GM08714 (cell line): ENCODE measurements around the gene KCTD3.

Experiments
- H3K4me3 ChIP-seq: fragments of 200-500 bp; sonication (Bioruptor generic); 2 replicates; pipeline ENCODE4 v1.5.1; 2014; ENCODE audit warnings: mild to moderate bottlenecking, low read length, inconsistent platforms
- ZNF274 ChIP-seq: IDR thresholded peaks from 2 replicates; pipeline ENCODE4 v1.6.1; 2012; ENCODE audit warnings: mild to moderate bottlenecking, low read depth, low read length

Gene KCTD3

GRCh38 chr1:215606564-215607168 lies 39.6 kb downstream of the KCTD3 start:
- H3K4me3 ChIP-seq, result no peak overlapping the region

GRCh38 chr1:215607412-215607811 lies 40.3 kb downstream of the KCTD3 start:
- no peak overlapping the region for H3K4me3 ChIP-seq
- no peak for TF ChIP-seq ZNF274

More at GRCh38 chr1:215606564-215607168, 39.6 kb downstream of the KCTD3 start:
- TF ChIP-seq ZNF274, result no peak

GRCh38 chr1:215608646-215609045 lies 41.5 kb downstream of the KCTD3 start:
- no peak overlapping the region for H3K4me3 ChIP-seq
- no peak for TF ChIP-seq ZNF274

DNA sequence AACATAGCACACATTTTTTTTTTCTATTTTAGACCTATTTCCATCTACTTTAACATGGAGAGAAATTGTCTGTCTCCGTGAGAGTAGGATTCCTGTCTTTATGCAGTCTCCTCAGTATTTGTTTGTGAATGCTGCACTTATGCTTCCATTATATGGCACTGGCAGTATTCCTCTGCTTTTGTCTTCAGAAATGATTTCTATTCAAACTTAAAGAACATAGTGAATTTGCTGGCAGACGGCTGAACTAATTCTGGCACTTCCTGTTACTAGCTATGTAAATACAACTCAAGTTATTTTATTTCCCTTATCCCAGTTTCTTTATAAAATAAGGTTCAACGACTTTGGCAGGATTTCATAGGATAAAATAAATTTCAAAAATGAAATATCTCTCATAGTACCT lies 45.3 kb downstream of the KCTD3 start:
- H3K4me3 ChIP-seq, result no peak overlapping the region
- no peak for TF ChIP-seq ZNF274

DNA sequence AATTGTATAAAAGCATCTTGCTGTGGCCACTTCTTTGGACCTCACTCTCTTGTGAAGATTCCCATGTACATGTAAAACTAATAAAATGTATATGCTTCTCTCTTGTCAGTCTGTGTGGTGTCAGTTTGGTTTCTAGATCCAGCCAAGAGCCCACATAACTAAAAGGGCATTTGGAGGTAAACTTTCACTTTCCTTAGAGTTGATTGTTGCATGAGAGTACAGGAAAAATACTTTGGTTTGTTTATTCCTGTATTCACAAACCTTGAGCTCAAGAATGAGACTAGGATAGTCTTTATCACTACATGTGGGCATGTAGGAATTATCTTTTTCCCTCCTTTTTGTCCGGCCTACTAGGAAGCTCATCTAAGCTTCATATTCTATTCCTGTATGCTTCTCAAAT lies 50.9 kb downstream of the KCTD3 start:
- no peak for TF ChIP-seq ZNF274
- no peak overlapping the region for H3K4me3 ChIP-seq

GRCh38 chr1:215623162-215623561 lies 56.1 kb downstream of the KCTD3 start:
- H3K4me3 ChIP-seq, result no peak overlapping the region
- TF ChIP-seq ZNF274, result no peak

- H3K4me3 ChIP-seq, result no peak overlapping the region
These were observed 58.8 kb downstream of the KCTD3 start for GRCh38 chr1:215625949-215626348.

DNA sequence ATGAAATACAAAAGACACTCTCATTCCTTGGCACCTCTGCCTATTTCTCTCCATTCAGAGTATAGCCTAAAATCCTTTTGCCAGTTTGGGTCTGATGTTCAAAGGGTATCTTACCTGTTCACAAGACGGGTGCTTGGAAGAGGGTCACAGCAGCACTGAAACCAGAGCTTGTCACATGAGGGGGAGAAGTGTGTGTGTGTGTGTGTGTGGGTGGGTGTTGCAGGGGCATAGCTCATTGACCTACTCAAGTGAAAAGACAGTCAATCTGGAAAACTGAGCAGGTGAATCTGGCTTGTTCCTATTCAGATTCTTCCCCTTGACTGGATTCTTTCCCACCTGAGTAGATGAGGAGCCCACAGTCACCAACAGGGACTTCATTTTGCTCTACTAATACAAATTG lies 63.9 kb downstream of the KCTD3 start:
- no peak for TF ChIP-seq ZNF274

More at GRCh38 chr1:215625949-215626348, 58.8 kb downstream of the KCTD3 start:
- no peak for TF ChIP-seq ZNF274

DNA sequence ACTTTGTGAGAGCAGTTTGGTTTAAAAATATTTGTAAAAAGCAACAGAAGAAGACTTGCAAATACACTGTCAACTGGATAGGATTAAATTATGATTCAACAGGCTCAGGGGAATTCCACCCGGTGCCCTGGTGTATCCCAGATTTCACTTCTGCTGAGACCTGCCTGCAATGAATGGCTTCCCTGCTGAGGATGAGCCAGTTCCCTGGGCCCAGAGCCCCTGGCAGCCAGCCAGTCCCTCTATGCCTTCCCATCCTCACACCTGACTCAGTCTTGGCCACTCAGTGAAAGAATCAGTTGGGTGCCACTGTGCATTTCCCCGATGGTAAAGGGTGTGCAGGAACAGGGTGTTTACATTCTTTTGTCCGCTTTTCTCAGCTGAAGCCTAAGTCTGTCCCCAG lies 64.4 kb downstream of the KCTD3 start:
- TF ChIP-seq ZNF274, result no peak
- H3K4me3 ChIP-seq, result no peak overlapping the region

More for the DNA sequence above, 63.9 kb downstream of the KCTD3 start:
- no peak overlapping the region for H3K4me3 ChIP-seq

GRCh38 chr1:215635827-215636226 lies 68.7 kb downstream of the KCTD3 start:
- H3K4me3 ChIP-seq, result no peak overlapping the region
- TF ChIP-seq ZNF274, result no peak

DNA sequence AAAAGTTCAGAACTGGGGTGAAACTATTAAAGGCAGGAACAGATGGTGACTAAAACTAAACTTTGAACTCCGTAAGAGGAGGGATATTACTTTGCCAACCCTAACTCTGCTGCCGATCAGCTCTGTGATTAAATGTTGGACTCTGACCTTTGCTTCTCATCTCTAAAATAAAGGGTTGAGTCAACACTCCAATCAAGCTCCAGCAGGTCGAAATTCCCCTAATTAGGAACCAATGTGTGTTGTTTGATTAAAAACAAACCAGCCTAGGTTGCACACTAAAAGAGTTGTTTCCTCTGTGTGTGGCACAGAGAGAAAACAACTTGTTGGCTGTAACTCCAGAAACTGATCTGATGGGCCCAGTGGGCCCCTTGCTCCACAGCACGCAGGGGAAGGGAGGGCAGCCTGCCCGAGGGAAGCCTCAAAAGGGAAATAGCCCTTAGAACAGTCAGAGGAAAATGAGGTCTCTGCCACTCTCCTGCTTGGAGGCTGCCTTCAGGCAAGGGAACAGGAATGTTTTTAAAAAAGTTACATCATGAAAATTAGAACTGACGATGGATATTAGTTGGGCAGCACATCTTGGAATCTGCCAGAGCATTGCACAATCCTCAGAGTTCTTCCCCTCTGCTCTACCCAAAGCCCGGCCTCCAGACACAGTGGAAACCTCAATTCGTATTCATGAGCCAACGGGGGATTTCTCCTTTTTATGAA lies 69.3 kb downstream of the KCTD3 start:
- TF ChIP-seq ZNF274, result no peak
- H3K4me3 ChIP-seq, result no peak overlapping the region

- TF ChIP-seq ZNF274, result no peak
These were observed 70.0 kb downstream of the KCTD3 start for GRCh38 chr1:215637041-215637573.

DNA sequence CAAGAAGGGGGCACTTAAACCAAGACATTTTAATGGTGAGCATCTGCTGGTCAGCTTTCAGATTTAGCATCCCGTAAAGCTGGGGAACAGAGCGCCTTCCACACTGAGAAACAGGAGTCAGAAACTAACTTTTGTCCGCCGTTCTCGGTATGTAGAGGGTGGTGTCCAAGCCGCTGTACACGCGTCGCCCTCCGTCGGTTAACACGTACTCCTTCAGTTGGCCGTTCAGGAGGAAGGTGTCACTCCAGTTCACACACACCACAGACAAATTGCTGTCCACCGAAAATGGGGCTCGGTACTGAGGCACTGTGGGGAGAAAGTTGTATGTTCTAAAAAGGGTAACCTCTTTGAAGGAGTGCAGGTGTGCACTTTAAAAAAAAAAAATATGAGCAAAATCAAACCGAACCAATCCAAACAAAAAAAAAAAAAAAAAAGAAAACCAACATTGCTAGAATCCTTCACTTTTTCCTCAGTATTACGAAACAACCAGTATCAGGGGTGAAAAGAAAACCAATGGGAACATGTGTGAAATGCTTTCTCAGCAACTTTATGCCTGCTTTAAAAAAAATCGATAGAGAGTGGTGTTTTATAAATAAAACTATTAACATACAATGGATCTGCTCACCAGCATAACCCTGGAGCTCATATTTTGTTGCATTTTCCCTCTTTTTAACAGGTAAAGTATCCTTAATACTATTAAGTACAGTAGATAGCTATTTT lies 73.5 kb downstream of the KCTD3 start:
- TF ChIP-seq ZNF274, result no peak
- no peak overlapping the region for H3K4me3 ChIP-seq

More at GRCh38 chr1:215637041-215637573, 70.0 kb downstream of the KCTD3 start:
- H3K4me3 ChIP-seq, result no peak overlapping the region

DNA sequence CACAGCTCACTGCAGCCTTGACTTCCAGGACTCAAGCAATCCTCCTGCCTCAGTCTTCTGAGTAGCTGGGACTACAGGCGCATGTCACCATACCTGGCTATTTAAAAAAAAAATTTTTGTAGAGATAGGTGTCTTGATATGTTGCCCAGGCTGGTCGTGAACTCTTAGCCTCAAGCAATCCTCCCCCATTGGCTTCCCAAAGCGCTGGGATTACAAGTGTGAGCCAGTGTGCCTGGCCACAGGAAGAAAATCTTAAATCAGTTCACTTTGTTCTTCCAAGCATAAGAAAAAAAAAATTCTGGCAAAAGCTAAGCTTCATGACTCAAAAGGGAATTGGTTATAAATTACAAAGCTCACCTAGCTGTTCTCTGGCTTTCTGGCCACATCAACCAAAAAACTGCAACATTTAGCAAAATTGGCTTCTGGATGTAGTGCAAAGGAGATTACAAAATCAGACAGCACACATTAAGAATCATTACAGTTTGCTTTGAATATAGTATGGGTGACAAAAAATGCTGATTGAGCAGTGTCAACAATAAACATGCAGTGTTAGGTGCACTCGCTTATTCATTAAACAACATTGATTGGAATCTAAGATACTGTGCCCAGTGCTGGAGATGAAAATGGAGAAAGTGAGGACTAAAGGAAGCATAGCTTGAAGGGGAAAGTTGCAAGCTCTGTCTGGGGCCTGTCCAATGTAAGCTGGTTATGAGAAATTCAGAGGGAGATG lies 76.7 kb downstream of the KCTD3 start:
- H3K4me3 ChIP-seq, result no peak overlapping the region
- no peak for TF ChIP-seq ZNF274
